Activated CD8-positive, alpha-beta memory T cell treated with anti-CD3 and anti-CD28 coated beads for 1 hour (primary cell): ENCODE results near the gene STRIP1.
"Not testable (repeated sequence)": the region's sequence is repeated elsewhere in the genome, so short reads cannot be mapped to it uniquely, and the experiment has no call there.

Experiments used
- DNase-seq, 2 donors: peaks; one replicate each; pipeline ENCODE4 v3.0.0-alpha.2; 2020; ENCODE audit warnings: low read depth in 1 of 2; ENCODE audit errors: extremely low read depth in 1 of 2

Gene STRIP1

DNA sequence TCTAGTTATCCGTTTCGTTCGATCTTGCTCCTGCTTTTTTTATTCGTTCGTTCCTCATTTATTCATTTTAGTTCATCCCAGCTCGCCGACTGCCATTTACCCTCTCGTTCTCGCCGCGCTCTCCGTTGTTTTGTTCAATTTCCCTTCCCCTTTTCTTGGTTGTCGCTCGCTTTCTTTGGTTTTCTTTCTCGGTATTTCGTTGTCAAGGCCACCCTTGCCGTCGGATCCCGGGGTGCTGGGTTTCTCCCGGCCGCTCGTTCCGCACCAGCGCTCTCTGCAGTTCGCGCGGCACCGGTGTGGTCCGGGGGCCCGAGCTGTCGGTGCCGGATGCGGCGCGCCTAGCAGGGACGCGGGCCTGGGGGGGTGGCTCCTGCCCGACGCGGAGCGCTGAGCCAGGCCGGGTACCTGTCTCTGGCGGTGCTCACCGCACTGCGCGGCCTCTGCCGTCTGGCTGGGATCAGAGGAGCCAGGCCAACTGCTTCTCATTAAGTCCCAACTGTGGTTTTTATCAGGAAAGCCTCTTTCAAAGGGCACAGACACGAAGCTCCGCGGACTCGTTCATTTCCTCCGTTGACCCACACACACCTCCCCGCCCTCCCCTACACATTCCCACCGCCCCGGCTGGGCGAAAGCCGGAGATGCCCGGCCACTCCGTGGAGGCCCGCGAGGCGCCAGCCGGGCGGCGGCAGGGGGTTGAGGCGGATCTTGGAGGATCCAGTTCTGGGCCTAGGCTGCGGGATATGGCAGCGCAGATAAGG, 34.4 kb downstream of the STRIP1 start:
- DNase-seq: no peak

DNA sequence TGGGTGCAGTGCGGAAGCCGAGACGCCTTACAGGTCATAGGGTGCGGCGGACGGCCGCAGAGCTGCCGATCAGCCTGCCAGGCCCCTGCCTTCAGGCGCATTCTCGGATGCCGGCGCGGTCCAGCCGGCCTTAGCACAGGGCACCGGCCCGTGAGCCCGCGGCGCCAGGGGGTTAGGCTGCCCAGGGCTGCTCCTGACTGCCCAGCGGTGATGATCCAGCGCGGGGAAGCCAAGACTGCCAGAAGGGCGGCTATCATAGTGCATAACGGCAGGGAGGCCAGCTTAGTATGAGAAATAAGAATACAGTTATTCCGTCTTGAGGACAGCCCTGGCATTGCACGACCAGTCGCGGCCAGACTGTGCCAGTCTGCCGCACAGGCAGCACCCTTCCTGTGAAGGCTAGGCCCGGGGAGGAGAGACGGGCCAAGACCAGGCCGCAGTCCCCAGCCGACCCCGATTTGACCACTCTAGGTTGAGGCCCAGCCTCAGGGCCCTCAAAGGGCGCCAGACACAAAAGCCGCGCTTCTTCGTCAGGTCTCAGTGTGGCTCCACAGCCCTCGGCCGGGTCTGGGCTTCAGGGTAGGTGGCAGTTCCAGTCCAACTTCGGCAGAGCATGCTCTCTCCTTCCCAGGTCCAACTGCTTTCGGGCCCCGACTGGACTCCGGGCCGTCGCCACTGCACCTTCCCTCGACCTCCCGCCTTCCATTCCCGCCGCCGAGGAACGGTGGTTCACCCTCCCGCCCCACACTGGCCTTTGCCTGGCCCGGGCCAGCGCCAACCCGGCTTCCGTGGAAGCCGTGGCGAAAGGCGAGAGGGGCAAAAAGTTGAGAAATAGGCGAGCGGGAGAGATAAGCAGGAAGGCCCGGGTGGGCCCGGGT, 35.2 kb downstream of the STRIP1 start:
- DNase-seq: no peak

DNA sequence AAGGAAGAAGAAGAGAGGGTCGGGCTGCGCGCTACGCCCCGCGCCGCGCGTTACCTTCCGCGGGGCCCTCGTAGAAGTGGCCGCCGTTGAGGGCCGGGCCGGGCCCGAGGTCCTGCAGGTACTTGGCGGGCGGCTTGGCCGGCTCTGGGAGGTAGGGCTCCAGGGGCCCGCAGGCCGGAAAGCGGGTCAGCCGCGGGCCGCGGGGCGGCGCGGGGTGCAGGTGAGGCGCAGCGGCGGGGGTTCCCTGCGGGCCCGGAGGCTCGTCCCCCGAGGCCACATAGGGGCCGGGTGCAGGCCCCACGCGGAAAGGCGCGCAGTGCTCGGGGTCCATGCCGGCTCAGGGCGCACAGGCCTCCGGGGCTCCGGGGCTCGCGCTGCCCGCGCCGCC, 35.9 kb downstream of the STRIP1 start:
- no peak for DNase-seq

DNA sequence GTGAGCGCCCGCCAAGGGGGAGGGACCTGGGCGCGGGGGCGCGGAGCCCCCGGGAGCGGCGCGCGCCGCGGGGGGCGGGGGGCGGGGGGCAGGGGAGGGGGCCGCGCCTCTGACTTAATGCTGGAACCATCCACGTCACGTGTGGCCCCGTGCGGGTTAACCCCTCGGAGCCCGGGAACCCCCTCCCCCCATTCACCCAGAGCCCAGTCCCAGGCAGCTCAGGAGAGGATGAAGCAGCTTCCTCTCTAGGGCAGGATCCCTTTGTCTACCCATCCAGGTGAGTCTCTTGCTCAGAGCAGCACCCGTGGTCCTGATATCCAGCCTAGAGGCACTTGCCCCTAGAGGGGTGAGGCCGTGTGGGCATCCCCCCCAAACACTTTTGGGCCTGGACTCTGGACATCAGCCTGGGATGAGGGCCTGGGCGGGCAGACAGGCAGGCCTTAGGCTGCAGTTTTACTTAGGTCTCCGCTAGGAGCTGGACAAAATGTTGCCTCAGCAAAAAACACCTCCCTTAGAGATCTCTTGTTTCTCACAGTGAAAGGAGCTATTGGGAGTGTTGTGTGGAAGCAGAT, 36.3 kb downstream of the STRIP1 start, which contains the start of gene ALX3:
ALX3 (minus strand) TSS at position 2 of the 572 bp plus-strand sequence. CDS start 60 bp downstream, outside the sequence.
- DNase-seq: no peak

DNA sequence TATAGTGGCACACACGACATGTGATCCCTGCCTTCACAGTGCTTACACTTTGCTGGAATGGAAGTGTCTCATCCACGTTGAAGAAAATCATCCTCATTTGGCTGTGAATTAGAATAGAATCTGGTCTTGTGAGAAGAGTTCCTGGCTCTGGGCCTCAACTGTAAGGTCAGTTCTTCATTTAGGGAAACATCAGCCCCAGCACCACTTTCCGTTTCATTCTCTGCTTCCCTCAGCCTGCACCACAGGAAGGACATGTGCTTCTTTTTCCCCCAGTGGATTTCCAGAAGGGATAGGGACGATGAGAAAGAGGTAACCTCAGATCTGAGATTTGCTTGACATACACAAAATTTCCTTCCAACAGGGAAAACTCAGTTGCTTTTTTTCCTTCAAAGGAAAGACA, 39.7 kb downstream of the STRIP1 start:
- DNase-seq: no peak

DNA sequence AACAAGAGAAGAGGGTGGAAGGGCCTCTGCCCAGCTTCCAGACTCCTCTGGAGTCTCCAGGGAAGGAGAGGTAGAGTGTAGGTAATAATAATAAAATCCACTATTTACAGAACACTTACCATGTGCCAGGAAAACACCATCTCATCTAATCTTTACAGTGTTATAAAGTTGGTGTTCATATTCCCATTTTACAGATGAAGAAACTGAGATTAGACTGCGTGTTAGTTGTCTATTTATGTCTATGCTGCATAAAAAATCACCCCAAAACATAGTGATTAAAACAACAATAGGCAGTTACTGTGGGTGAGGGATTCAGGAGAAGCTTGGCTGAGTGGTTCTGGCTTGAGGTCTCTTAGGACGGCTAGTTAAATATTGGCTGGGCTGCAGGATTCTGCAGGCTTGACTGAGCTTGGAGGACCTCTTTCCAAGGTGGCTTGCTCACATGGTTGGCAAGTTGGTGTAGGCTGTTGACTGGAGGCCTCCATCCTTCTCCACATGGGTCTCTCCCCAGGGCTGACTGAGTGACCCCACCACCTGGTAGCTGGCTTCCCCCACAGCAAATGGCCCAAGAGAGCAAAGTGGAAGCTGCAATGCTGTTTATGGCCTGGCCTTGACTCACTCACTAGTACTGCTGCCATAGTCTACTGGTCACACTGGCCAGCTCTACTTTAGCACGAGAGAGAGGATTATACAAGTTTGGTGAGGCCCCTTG, 42.5 kb downstream of the STRIP1 start:
- no peak for DNase-seq

DNA sequence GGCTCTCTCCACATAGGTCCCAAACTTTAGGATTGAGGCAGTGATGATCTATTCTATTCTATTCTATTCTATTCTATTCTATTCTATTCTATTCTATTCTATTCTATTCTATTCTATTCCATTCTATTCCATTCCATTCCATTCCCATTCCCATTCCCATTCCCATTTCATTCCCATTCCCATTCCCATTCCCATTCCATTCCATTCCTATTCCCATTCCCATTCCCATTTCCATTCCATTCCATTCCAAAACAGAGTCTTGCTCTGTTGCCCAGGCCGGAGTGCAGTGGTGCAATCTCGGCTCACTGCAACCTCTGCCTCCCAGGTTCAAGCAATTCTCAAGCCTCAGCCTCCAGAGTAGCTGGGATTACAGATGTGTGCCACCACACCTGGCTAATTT, 45.6 kb downstream of the STRIP1 start:
- not testable (repeated sequence) for DNase-seq

DNA sequence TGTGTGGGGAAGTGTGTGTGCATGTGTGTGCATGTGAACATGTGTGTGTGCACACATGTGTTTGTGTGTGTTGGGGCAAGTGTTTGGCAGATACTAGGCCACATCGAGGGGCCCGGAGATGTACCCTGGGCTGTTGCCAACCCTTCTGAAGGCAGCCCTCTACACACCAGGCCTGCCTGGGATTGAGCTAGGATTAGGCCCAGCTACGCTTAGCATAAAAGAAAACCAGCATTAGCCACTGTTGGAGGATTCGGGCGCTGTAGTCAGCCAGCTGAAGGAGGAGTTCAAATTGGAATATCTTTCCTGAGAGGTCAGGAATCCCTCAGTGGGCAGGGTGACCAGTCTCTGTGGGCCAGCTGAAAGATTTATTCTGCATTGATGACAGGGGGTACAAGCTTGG, 46.6 kb downstream of the STRIP1 start:
- DNase-seq: no peak

DNA sequence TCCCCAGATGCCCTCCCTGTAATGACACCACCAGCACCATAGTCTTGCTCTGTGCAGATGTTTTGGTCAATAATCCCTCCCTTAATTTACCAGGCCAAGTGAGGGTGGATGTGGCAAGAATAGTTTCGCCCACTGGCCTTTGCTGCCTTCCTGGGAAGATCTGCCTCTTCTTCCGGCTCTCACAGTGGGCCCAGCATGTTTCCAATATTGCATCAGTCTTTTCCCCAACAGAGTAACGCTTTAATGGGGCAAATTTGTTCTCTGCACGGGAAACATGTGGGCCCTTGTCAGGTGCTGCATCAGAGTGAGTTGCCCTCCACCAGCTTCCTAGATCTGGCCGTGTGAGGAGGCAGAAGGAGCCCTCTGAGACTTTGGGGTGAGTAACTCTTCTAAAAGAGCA, 48.1 kb downstream of the STRIP1 start:
- no peak for DNase-seq

DNA sequence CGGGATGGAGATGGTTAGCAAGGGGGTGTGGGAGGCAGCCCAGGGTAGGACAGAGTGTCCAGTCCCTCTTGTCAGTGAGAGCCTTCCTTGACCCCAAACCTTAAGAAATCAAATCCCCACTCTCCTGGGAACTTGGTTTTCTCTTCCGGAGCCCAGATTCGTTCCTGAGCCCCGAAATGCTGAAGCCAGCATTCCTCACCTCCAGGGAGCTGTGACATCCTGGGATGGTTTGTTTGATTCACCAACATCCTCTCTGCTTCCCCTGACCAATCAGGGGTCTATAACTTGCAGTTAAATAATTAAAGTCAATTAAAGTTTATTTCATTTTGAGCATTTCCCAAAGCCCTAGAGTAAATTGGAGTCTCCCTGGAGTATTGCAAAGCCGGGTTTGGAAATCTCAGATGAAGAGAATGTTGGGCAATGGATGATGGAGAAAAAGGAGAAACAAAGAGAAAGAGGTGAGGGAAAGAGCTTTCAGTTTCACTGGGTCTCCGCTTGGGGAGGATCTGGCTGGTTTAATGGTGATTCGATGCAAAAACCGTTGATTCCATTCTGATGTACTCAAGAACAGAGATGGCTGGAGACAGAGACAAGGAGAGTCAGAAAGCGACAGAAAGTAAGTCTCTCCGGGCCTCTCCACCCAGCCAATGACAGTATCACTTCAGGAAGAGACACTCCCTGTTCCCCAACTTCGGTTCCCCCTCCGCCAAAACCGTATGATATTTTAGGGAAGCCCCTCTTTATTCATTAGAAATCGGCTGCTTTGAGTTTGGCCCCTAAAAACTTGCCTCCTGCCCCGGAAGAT, 48.8 kb downstream of the STRIP1 start:
- no peak for DNase-seq

DNA sequence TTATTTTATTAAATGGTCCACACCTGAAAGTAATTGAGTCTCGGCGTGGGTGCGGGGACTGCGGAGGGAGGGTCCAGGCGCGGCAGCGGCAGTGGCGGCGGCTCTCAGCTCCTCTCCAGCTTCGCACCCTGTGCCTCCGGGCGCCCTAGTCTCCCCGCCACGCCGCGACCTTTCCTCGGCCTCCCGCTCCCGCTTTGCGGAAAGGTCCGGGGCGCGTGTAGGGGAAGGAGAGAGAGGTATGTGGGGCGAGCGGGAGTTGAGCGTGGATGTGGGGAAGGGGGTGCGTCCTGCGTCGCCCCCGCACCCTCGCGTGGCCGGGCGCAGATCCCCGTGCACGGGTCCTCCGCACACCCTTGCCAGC, 49.4 kb downstream of the STRIP1 start:
- no peak for DNase-seq

DNA sequence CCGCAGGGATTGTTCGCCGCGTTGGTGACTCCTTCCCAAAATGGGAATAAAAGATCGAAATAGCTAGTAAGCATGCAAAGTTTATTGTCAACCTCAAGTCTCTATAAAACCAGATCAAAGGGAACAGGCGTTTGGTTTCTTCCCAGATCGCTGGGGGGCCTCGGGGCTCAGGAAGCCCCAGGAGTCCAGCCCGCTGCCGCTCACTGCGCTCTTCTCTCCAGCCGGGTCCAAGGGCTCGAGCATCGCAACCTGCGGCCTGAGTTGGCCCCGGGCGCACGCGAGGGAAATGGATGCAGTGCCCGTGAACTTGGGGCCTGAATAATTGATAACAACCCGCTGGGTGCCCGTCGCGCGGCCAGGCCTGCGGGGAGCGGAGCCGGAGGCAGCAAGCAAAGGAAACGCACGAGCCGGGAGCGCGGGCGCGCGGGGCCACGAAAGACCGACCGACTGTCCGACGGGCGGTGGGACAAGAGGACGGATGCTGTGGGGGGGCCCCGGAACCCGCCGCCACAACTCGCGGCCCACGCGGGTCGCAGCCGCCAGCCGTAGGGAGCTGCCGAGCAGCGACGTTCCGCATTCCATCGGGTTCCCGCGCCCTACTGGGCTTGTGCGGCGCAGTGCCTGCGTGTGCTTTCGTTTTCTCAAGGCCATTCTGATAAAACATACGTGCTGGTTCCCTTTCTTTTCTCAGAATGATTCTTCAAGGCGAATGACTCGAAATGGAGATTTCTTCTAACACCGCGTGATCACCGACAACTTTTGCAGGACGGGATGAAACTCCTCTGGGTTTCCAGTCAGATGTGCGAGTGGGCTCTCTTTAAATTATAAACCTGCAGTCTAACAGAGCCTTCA, 50.0 kb downstream of the STRIP1 start:
- no peak for DNase-seq

DNA sequence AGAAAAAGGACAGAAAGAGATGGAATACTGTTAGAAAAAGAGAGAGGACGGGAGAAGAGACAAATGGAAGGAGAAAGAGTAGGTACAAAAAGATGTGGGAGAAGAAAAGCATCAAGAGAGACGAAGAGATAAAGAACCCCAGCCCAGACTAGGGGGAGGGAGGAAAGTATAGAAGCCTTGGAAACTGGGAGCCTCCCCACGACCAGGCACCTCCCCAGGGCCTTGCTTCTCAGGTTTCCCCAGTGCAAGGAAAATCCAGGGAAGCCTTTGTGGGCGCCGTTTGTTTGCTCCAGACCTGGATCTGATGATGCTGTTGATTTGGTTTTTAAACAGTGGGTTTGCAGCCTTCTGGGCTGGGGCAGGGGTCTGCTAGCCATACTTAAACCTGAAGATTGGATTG, 51.2 kb downstream of the STRIP1 start:
- no peak for DNase-seq

DNA sequence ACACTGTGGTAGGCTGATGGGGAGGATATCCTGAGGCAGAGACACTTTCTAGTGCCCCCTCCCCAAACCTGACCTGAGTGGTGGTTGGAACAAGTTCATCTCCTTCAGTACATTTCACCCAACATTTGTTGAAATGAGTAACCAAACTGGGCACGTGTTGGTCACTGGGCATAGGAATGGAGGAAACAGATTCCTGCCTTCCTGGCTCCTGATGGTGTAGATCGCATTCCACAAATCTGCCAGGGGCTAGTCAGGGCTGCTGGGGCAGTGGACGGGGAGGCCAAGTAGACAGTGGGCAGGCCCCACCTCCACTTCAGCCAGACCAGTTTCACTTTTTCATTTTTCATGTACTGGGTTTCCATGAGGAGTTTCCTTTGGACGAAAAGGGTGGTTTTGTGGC, 52.5 kb downstream of the STRIP1 start:
- DNase-seq: no peak

DNA sequence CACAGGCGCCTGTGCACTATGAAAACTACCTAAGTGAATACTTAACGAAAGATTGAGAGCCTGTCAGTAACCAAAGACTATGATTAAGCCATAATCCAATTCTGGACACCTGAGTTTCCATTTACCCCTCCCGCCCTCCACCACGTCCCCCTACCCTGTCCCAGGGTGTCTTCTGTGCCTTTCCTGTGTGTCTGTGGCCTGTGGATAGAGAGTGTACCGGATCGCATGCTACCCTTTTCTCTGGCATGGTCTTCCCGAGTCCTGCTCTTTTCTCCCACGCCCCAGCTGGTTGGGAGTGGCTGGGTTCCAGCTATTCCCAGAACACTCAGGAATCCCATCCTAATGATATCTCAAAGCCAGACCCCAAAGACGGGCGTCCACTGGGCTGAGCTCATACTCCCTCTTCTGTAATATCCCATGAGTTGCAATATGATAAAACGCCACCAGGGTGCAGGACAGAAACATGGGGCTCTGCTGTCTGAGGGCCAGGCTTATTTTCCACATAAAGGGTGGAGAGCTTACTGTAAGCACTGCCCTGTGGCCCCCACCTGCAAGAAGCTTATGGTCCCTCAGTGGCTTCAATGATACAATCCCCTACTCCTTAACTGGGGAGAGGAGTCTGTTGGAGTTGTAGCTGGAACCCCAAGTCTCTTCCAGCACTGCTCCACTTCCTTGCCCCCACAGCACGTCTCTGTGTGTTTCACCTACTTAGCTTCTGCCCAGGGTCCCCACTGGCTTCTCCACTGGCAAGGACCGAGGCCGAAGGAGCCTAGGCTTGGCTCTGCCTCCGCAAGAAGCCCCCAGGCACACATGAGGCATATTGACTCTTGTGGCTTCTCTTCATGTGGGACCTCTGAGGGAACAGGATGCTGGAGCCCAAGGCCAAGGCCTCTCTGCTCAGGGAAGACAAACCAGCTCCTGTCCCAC, 53.7 kb downstream of the STRIP1 start:
- peak in 1 of 2 donors; percentile 14 for DNase-seq

DNA sequence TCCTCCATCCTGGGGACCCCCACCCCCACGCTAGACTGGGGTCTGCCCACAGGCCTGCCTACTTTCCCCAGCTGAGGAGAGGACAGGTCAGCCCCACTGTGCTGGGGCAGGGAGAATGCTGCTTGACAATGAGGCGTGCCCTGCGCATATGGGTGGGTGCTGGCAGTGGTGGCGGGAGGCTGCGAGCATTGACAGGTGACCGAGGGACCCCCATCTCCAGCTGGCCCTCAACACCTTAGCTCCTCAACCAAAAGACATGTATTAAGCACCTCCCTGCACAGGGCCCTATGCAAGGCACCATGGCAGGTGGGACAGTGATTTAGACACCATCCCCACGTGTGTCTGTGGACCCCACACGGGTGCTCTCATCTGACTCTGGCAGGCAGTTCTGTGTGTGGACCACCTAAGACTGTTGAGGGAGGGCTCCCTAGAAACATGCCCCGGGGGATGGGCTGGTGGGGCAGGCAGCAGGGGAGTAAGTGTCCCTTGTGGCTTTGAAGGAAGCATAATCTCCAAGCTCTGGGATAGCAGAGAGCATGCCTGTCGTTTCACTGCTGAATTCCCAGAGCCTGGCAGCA, 54.4 kb downstream of the STRIP1 start:
- no peak for DNase-seq

DNA sequence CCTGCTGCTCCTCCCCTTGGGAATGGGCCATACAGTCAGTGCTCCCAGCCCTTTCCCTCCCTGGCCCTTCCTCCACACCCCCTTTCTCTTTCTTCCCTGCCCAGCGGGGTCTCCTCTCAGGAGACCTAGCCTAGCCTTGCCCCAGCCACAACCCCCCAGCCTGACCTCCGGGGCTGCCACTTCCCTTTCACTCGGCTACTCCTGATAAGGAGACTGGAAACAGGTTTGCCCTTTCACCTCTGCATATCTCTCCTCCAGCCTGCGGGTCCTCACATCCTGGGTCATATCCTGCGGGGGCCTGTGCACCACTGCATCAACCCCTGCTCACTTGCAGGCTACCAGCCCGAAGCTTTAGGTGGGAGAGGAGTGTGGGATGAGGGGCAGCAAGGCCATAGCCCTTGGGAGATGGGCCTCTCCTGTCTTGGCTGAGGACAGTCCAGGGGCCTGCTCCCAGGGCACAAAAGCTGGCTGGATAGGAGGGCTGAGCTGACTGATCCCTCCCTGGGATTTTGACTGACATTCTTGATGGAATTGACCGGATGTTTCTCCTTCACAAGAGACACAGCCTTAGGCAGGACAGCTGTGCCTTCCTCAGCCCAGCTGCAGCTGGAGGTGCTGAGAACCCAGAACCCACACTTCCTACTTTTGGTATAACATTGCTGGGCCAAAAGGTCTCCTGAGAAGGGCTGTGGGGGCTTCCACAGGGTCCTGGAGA, 55.3 kb downstream of the STRIP1 start:
- DNase-seq: no peak
